GM13977 (cell line): ENCODE data around the gene C20orf144.
"Not testable (repeated sequence)": the region's sequence is repeated elsewhere in the genome, so short reads cannot be mapped to it uniquely, and the experiment has no call there.

Experiments used
- DNase-seq: peaks from one replicate; pipeline ENCODE4 v3.0.0; 2012; ENCODE audit warnings: low spot score
- CTCF ChIP-seq: IDR thresholded peaks from 2 replicates; pipeline ENCODE4 v1.5.1; 2012; ENCODE audit warnings: mild to moderate bottlenecking, control low read depth; ENCODE audit not compliant: insufficient read depth; ENCODE audit errors: extremely low read depth, missing control alignments
- in situ Hi-C: fragments of 300-500 bp; cut with MboI; formaldehyde crosslinking; loops from one replicate; pipeline ENCODE4 v1.12.0; 2022; ENCODE audit warnings: low sequenced_read_pairs, low pct_unique_long_range_greater_than_20kb, mixed read lengths, inconsistent platforms; ENCODE audit not compliant: unreplicated experiment

The C20orf144 gene

GRCh38 chr20:33629533-33629932 is 32.6 kb upstream of the C20orf144 start:
- DNase-seq = no peak
- no peak for TF ChIP-seq CTCF
- in situ Hi-C loops = no loop called here

GRCh38 chr20:33629979-33630378 is 32.1 kb upstream of the C20orf144 start:
- in situ Hi-C loops = no loop called here

GRCh38 chr20:33630507-33630906 is 31.6 kb upstream of the C20orf144 start:
- no peak for DNase-seq
- no peak for TF ChIP-seq CTCF
- in situ Hi-C loops = no loop called here

More at GRCh38 chr20:33629979-33630378, 32.1 kb upstream of the C20orf144 start:
- no peak for DNase-seq
- no peak for TF ChIP-seq CTCF

GRCh38 chr20:33631910-33632309 is 30.2 kb upstream of the C20orf144 start:
- in situ Hi-C loops = not testable (repeated sequence)

GRCh38 chr20:33635341-33635740 is 26.8 kb upstream of the C20orf144 start:
- no peak for DNase-seq
- no peak for TF ChIP-seq CTCF
- in situ Hi-C loops = no loop called here

More at GRCh38 chr20:33631910-33632309, 30.2 kb upstream of the C20orf144 start:
- not testable (repeated sequence) for DNase-seq

GRCh38 chr20:33636776-33637175 is 25.4 kb upstream of the C20orf144 start:
- DNase-seq = no peak
- in situ Hi-C loops = no loop called here
- TF ChIP-seq CTCF = no peak

- no peak for TF ChIP-seq CTCF
- no peak for DNase-seq
- in situ Hi-C loops = no loop called here
These were observed 21.8 kb upstream of the C20orf144 start for GRCh38 chr20:33640287-33640686.
